Raji (cell line): Measurements from ENCODE around the gene NUDT8.
A peak's percentile ranks its signal among the peaks of the same experiment; 100 is the strongest.

ENCODE experiments used
- POLR2A ChIP-seq: IDR thresholded peaks from 2 replicates; pipeline ENCODE4 v1.6.1; 2011; ENCODE audit warnings: low read depth, low read length, control low read depth; ENCODE audit not compliant: insufficient read depth

Gene NUDT8

GRCh38 chr11:67638535-67639437, 9.0 kb upstream of the NUDT8 start:
- no peak for TF ChIP-seq POLR2A

DNA sequence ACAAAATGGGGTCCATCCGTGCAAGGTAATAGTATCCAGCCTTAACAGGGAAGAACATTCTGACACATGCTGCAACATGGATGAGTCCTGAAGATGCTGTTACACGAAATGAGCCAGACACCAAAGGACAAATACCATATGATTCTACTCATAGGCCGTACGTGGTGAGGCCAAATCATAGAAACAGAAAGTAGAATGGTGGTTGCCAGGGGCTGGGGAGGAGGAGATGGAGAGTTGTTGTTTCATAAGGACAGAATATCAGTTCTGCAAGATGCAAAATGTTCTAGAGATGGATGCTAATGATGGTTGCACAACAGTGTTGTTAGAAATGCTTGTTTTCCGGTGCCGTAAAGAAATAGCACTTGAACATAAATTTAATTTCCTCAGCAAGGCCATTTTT, 7.2 kb upstream of the NUDT8 start:
- no peak for TF ChIP-seq POLR2A

DNA sequence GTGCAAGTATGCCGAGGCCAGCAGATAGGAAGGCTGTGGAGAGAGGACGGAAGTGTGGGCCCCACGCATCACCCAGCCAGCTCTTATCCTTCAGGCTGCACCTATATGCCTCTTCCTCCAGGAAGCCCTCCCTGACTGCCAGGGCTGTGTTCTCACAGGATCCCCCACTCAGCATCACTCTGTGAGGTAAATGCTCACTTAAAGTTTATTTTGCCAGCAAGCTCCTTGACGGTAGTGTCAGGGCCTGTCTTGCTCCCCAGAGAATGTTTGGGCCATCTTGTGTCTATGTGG, 5.4 kb upstream of the NUDT8 start:
- no peak for TF ChIP-seq POLR2A

DNA sequence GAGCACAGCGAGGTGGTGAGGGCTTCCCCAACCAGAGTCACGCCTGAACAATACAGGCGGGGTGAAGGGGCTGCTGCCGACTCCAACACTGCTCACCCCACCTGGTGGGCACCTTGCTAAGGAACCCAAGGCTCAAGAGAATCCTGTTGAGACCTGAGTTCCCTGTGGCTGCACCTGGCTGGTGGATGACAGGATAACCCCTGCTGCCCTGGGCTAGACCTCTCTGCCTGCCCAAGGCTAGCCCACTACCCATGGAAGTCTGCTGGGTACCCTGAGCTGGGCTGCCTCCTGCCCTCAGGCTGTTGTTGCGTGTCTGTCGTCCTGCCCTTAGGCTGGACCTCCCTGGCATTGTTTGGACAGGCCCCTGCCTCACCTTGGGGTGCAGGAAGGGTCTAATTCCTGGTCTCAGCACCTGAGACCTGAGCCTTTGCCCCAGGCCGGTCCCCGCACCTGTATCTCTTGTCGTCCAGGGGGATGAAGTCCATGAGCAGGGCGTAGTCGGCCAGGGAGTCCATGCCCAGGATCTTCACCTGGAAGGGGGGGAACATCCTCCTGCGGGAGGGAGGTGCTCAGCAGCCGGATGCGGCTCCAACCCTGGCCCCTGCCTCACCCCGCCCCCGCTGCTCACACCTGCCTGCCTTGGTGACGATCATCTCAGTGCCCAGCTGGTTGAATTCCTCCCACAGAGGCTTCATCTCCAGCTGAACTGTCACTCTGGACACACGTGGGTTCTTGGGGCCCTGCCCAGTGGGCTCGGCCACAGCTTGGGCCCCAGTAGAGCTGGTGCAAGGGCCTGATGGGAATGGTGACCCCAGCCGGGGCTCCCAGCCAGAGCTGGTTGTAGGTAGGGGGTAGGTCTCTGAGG, 4.9 kb upstream of the NUDT8 start:
- TF ChIP-seq POLR2A, result no peak

GRCh38 chr11:67633758-67634365, 4.1 kb upstream of the NUDT8 start:
- TF ChIP-seq POLR2A, result no peak

DNA sequence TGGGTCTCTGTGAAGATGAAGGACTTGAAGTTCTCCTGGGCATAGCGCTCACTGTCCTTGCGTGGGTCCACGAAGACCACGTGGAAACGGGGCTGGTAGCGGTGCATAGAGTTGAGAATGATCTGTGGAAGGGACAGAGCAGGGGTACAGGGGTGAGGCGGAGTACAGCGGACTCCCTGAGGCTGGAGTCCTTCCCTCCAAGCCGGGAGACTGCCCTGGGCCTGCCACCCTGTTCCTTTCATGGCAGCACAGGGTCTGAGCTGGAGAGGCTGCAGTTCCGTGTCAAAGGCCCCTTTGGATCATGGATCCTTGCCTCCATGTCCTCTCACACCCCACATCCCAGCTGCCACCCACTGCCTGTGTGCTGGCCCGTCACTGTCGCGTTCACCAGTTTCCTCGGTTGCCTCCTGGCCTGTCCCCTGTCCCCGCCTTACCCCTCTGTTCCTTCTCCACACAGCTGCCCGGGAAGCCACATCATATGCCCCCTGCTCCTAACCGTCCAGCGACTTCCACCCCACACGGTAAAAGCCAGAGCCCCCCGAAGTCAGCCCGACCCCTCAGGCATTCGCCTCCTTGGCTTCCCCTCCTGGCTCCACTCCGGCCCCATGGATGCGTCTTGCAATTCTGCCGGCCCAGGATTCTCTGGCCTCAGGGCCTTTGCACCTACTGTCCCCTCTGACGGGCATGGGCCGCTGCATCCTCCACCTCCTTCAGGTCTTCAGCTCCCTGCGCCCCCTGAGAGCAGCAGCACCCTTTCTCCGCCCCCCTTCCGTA, 3.4 kb upstream of the NUDT8 start:
- TF ChIP-seq POLR2A, result no peak

DNA sequence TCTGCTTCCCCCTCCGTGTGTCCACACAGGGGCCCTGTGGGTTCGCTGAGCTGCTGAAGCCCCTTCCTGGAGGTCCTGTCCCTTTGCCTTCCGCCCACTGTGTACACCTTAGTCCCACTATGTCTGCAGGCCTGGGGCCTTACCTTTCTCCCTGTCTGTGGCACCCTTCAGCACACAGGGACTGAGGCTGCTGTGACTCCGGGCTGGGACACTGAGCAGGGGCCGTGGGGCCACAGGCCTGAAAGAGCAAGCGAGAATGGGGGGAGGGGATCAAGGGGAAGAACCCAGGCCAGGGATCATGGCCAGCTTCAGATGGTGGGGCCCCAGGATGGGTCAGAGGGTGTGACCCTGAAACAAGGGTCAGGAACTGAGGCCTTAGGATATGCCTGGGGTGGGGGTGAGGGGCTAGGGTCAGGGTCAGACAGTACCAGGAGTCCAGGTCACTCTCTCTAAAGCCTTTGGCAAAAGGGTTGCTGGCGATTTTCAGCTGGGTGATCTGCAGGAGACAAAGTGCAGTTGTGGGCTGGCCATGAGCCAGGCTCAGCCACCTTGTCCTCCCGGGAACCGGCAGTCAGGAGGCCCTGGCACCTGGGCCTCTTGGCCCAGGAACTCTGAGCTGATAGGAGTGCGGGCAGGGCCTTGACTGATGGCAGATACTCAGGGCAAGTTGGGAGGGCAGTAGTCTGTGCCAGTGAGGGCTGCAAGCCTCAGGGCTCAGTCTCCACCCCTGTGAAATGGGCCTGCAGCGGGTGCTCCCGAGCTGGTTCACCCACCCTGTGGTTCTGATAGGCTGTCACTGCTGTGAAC, 2.6 kb upstream of the NUDT8 start:
- TF ChIP-seq POLR2A, result no peak

DNA sequence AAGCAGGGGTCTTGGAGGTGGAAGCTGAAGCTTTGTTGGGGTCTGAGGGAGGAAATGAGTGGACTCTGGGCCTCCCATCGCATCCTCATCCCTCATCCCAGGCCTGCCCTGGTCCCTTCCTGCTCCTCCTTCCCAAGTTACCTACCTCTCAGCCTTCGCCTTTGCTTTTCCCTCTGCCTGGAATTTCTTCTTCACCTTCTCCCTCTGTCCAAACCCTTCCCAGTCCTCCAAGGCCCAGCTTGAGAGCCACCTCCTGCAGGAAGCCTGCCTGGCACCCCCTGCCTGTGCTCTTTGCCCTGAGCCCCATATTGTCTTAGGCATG, 2.1 kb upstream of the NUDT8 start:
- TF ChIP-seq POLR2A, result no peak

- TF ChIP-seq POLR2A, result no peak
Measured at GRCh38 chr11:67631411-67631810, 1.7 kb upstream of the NUDT8 start.

DNA sequence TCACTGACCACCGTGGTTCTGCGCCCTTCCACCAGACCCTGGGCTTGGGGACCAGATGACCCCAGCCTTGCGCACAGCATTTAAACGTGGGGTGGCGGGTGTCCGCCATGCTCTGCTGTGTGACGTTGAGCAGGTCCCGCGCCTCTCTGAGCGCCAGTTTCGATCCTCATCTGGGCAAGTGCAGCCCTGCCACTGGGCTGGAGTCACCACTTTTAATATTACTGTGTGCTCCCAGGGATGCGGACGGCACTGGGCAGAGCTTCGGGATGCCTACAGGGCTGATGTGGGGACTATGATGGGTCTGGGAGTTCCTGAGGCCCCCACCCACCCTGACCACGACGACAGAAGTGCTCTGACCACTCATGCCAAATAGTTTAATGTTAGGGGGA, 1.2 kb upstream of the NUDT8 start:
- no peak for TF ChIP-seq POLR2A

DNA sequence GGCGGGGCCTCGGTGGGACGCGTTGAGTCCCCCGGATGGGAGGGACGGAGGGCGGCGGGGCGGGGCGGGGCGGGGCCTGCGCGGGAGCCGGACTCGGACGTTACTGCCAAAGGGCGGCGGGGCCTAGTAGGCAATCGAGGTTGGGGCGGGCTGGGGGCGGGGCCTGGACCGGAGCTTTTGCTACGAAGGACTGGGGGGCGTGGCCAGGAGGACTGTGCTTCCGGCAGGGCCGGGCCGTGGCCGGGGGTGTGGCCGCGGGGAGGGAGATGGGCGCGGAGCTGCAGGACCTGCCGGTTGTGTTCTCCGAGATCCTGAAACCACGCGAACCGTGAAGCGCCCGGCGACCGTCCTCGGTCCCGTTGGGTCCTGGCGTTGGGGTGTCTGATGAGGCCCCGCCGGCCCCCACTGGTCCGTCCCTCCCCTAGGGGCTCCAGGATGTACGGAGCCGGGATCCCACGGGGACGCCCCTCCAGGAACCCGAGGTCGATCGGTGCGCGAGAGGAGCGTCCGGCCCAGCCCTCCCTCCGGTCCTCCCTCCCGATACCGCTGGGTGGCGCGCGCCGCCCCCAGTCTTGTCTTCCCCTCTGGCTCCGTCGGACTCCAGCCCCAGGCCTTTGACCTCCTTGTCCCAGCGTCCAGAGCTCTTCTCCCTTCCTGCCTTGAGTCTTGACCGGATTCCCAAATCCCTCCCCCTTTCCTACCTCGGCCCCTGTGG, 648 bp upstream of the NUDT8 start:
- TF ChIP-seq POLR2A, result peak; percentile 86

DNA sequence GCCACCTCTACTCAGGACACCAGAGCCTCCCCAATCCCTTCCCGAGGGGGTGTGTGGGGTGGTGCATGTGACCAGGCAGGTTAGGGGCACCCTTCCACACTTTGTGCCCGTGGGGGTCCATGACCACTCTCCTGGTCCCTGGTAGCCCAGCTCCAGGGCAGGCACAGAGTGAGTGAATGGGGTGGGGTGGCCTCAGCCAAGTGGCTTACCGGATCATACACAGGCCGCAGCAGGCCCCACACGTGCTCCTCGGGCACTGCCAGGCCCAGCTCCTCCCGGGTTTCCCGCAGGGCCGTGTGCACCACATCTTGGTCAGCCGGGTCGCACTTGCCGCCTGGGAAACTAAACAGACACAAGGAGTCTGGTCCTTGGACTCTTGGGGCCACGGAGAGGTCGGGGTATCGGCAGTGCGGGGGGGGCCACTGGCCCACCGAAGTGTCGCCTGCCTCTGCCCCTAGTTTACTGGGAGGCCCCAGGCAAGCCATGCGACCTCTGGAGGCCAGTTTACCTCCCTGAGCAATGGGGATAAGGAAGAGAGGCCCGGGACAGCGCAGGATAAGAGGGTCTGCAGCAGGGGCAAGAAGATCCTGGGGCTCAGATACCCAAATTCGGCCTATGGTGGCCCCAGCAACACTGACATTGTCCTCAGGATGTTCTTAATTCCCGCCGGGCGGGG, 889 bp downstream of the NUDT8 start:
- no peak for TF ChIP-seq POLR2A
